K562 (cell line): ENCODE data around the gene SYN1. TPM values are rescaled to one million over a fixed set of nuclear protein-coding genes. Genes with fewer than 3 reads are reported as not detected.

Experiments
- ATF6 ChIP-seq: sonication (generic); formaldehyde crosslinking; IDR thresholded peaks from 2 replicates; pipeline ENCODE4 v1.4.0; 2020; ENCODE audit warnings: mild to moderate bottlenecking, missing genetic modification reagents
- BRD4 ChIP-seq: fragments of 200-600 bp; sonication (generic); IDR thresholded peaks from 2 replicates; pipeline ENCODE4 v1.6.1; 2017; ENCODE audit warnings: inconsistent platforms
- CBX2 ChIP-seq: fragments of 200-600 bp; sonication (generic); IDR thresholded peaks from one replicate; pipeline ENCODE4 v1.6.1; 2012; ENCODE audit warnings: mild to moderate bottlenecking, low read length, inconsistent platforms; ENCODE audit not compliant: insufficient read depth, poor library complexity, severe bottlenecking
- CHD4 ChIP-seq: fragments of 200-600 bp; sonication (generic); IDR thresholded peaks from 3 replicates; pipeline ENCODE4 v1.6.1; 2012; ENCODE audit warnings: low read depth, mild to moderate bottlenecking, mixed read lengths, low read length, inconsistent platforms; ENCODE audit not compliant: insufficient read depth, insufficient replicate concordance, poor library complexity, severe bottlenecking
- DIDO1 ChIP-seq: fragments of 450-650 bp; IDR thresholded peaks from 2 replicates; pipeline ENCODE4 v1.6.1; 2016; ENCODE audit warnings: low read depth, missing biosample characterization, missing genetic modification characterization
- FOXJ3 ChIP-seq: sonication (generic); formaldehyde crosslinking; IDR thresholded peaks from 2 replicates; pipeline ENCODE4 v1.4.0; 2020; ENCODE audit warnings: mild to moderate bottlenecking, missing genetic modification reagents
- HEY1 ChIP-seq: fragments of 250-450 bp; sonication (Bioruptor Pico); IDR thresholded peaks from 2 replicates; pipeline ENCODE4 v1.5.0; 2020; ENCODE audit warnings: mild to moderate bottlenecking, moderate library complexity, borderline replicate concordance
- HOMEZ ChIP-seq: fragments of 250-450 bp; sonication (Bioruptor Pico); IDR thresholded peaks from 2 replicates; pipeline ENCODE4 v1.4.0; 2020; ENCODE audit warnings: mild to moderate bottlenecking, moderate library complexity
- KDM4B ChIP-seq, 2 experiments: fragments of 450-650 bp in 1 of 2; sonication (generic) in 1 of 2; IDR thresholded peaks; 2 replicates each; pipeline ENCODE4 v1.6.1; 2016 to 2017; ENCODE audit warnings: borderline replicate concordance in 2 of 2, antibody characterized with exemption in 1 of 2, low read depth in 1 of 2, mild to moderate bottlenecking in 1 of 2
- MCM3 ChIP-seq: fragments of 450-650 bp; IDR thresholded peaks from 2 replicates; pipeline ENCODE4 v1.6.1; 2016
- NCOA6 ChIP-seq: fragments of 450-650 bp; IDR thresholded peaks from 2 replicates; pipeline ENCODE4 v1.6.1; 2017; ENCODE audit warnings: mild to moderate bottlenecking
- NFE2L1 ChIP-seq: fragments of 450-650 bp; IDR thresholded peaks from 2 replicates; pipeline ENCODE4 v1.6.1; 2016; ENCODE audit warnings: missing genetic modification characterization, low read depth, mild to moderate bottlenecking, missing compliant biosample characterization, moderate library complexity, borderline replicate concordance
- RERE ChIP-seq: sonication (generic); formaldehyde crosslinking; IDR thresholded peaks from 2 replicates; pipeline ENCODE4 v1.8.0; 2023; ENCODE audit warnings: missing genetic modification reagents, mild to moderate bottlenecking, borderline replicate concordance
- SAP30 ChIP-seq: fragments of 200-600 bp; sonication (generic); IDR thresholded peaks from 2 replicates; pipeline ENCODE4 v1.6.1; 2012; ENCODE audit warnings: borderline replicate concordance, low read depth, mild to moderate bottlenecking, moderate library complexity, low read length, control low read depth, inconsistent platforms; ENCODE audit not compliant: insufficient read depth, poor library complexity, severe bottlenecking
- TAL1 ChIP-seq: fragments of 450-650 bp; IDR thresholded peaks from 2 replicates; pipeline ENCODE4 v1.6.1; 2016; ENCODE audit warnings: mild to moderate bottlenecking
- TOE1 ChIP-seq, 2 experiments: fragments of 450-650 bp in 1 of 2; sonication (generic) in 1 of 2; formaldehyde crosslinking in 1 of 2; IDR thresholded peaks; 2 replicates each; pipeline versions ENCODE4 v1.7.1 to v1.8.0; 2016 to 2022; ENCODE audit warnings: borderline replicate concordance in 2 of 2, mild to moderate bottlenecking in 2 of 2, antibody characterized with exemption in 1 of 2, inconsistent platforms in 1 of 2, low read depth in 1 of 2, missing genetic modification reagents in 1 of 2, moderate library complexity in 1 of 2
- polyA plus RNA-seq, 8 experiments: library from polyadenylated mRNA; depleted of rRNA in 4 of 8; stranded (reverse) in 5 of 8; unstranded in 3 of 8; fragments of >200 nt; fragmentation: Nextera tagmentation in 2 of 8; fragmentation: Illumina TruSeq in 1 of 8; extraction: Ambion mirVana in 2 of 8; extraction: Trizol in 1 of 8; gene quantifications; 2 replicates each; pipeline versions ENCODE4 v1.2.1 to v1.2.3, GENCODE V29; 2011 to 2014; ENCODE audit warnings: inconsistent platforms in 1 of 8, missing spikeins in 1 of 8
- total RNA-seq, 7 experiments: library from RNA; depleted of rRNA in 6 of 7; stranded (reverse); fragments of >200 nt in 6 of 7; fragmentation: Illumina TruSeq in 2 of 7; extraction: Trizol in 2 of 7; gene quantifications; 2 replicates each; pipeline versions ENCODE4 v1.2.1 to v1.2.3, GENCODE V29; 2011 to 2021; ENCODE audit warnings: low replicate concordance in 1 of 7

The SYN1 gene
- total and polyA plus RNA-seq, 9 of the 15 experiments (the other 6 are each of a cell fraction or from before 2014, with no cell fraction given), result 0.01 to 0.28 (median 0.18) TPM; not detected in 2

DNA sequence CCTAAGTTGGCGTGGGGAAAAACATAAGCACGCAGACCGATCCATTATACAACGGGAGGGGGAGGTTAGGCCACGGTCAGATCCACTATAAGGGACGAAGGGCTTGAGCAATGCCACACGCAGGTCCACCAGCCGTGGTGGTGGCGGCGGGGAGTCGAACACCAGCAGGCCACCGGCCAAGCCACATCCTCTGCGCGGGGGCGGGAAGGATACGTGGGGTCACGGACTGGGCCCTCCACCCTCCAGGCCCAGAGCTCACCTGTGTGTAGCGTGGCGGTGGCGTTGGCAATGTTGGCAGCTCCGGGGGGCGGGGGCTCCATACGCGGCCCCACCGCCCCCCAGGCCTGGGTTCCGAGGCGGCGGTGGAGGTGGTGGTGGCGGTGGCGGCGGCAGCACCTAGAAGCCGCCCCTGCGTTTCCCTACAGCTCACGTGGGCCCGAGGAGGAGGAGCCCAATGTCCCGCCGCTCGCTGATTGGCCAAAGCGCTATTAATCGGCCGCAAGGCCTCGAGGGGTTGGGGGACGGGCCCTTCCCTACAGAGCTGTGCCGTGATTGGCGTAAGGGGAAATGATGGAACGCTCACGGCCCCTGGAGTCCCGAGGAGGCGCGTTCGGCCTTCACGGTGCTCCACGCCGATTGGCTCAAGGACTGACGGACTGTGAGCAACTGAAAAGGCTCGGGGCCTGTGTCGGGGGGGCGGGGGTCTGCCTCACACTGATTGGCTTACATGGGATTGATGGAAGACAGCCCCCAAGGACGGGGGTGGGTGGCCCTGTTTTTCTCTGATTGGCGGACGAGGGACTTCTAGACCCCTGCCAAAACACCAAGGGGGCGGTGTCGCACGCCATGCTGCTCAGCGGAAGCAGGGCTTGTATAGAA lies 30.7 kb upstream of the SYN1 start, which contains the start of gene ELK1 (continued):
- TF ChIP-seq KDM4B (IDR thresholded peaks at IDR 0.05; ENCODE audit: borderline replicate concordance in 2 of 2, low read depth in 1 of 2) (0 out of 4 replicates have a peak, but pooled peaks of 1 of the 2 experiments have one; percentile 27), ATF6 (no peak), MCM3 (no peak), NCOA6 (no peak), BRD4 (no peak), RERE (no peak), HEY1 (CRISPR knock-in tag) (no peak), NFE2L1 (tag) (no peak), FOXJ3 (no peak), CHD4 (no peak), TOE1 (IDR thresholded peaks at IDR 0.05; ENCODE audit: borderline replicate concordance) (peak; percentile 46; the same call in 1 of the 2 replicates), TOE1 (CRISPR knock-in tag; IDR thresholded peaks at IDR 0.05; ENCODE audit: borderline replicate concordance, low read depth) (no peak), HOMEZ (CRISPR knock-in tag) (no peak), SAP30 (peak; percentile 46), TAL1 (no peak), DIDO1 (tag) (no peak), CBX2 (no peak)
